Heart left ventricle (tissue), 13 donors: ENCODE data around the gene RNU5D-1.

Experiments
- CTCF ChIP-seq, 12 donors: fragments of 200-600 bp; sonication (generic) in 4 of 12; IDR thresholded peaks; one replicate each; pipeline versions ENCODE4 v1.5.0 to v1.8.0; 2018 to 2022; ENCODE audit warnings: antibody characterized with exemption in 12 of 12, mild to moderate bottlenecking in 5 of 12
- POLR2A ChIP-seq, 2 donors: fragments of 450-650 bp; IDR thresholded peaks; one replicate each; pipeline ENCODE4 v1.6.1; 2017; ENCODE audit warnings: antibody characterized with exemption in 2 of 2, mild to moderate bottlenecking in 2 of 2, moderate library complexity in 2 of 2
- donor health status: ischemic (EF 13 %, LVEDD 7.1; RV severe dilation, severe dysfunction).
- donor health status: DM: no; HTN: yes; CAD: no.
- donor health status: DM: no; HTN: no; CAD: no.
- donor health status: ischemic (EF 25% LVEDD 6.9; RV normal size, moderate dysfunction).
- donor health status: ischemic (EF 25% LVEDD 5.7; RV mildly dilated, moderate dysfunction).
- donor health status: ischemic (EF 35%, LVEDD 5.7; RV mildly dilated, moderate dysfunction).
- donor health status: nonischemic (EF 11% LVEDD 7.7; RV severe dilation, severe dysfunction).
- donor health status: DM: yes; HTN: yes; CAD: no.
- donor health status: PGD.
- donor health status: ischemic (EF 29% LVEDD 5.4; RV normal size, mild dysfunction).
- donor health status: nonischemic (EF 23%, LVEDD 6.1; RV moderate dilation, normal function).

- no peak for TF ChIP-seq CTCF (IDR thresholded peaks at IDR 0.05)
- no peak for TF ChIP-seq POLR2A (IDR thresholded peaks at IDR 0.05)
Measured at GRCh38 chr1:44717653-44718052, 13.3 kb downstream of the RNU5D-1 start.
